Ishikawa (cell line): ENCODE data around the gene TMEM164.

ENCODE experiments used
- CEBPB ChIP-seq: IDR thresholded peaks from 2 replicates; pipeline ENCODE4 v1.6.1; 2012
- CREB1 ChIP-seq: IDR thresholded peaks from 2 replicates; pipeline ENCODE4 v1.6.1; 2012; ENCODE audit warnings: low read depth
- EGR1 ChIP-seq: IDR thresholded peaks from 2 replicates; pipeline ENCODE4 v1.6.1; 2012
- EP300 ChIP-seq: IDR thresholded peaks from 2 replicates; pipeline ENCODE4 v1.6.1; 2012; ENCODE audit warnings: borderline replicate concordance
- FOXM1 ChIP-seq: IDR thresholded peaks from 2 replicates; pipeline ENCODE4 v1.6.1; 2012; ENCODE audit warnings: low read depth, borderline replicate concordance
- NFIC ChIP-seq: IDR thresholded peaks from 2 replicates; pipeline ENCODE4 v1.6.1; 2012
- RAD21 ChIP-seq: IDR thresholded peaks from 2 replicates; pipeline ENCODE4 v1.6.1; 2012; ENCODE audit warnings: low read depth
- TAF1 ChIP-seq: IDR thresholded peaks from 2 replicates; pipeline ENCODE4 v1.6.1; 2012; ENCODE audit warnings: low read depth, mild to moderate bottlenecking
- TCF12 ChIP-seq: IDR thresholded peaks from 2 replicates; pipeline ENCODE4 v1.6.1; 2012; ENCODE audit warnings: low read depth
- TEAD4 ChIP-seq: IDR thresholded peaks from 2 replicates; pipeline ENCODE4 v1.6.1; 2012
- YY1 ChIP-seq: IDR thresholded peaks from 2 replicates; pipeline ENCODE4 v1.6.1; 2012; ENCODE audit warnings: low read depth
- ZBTB7A ChIP-seq: IDR thresholded peaks from 2 replicates; pipeline ENCODE4 v1.6.1; 2012; ENCODE audit warnings: low read depth
- TF ChIP-seq, protein P1 (sequence below): IDR thresholded peaks from 2 replicates; pipeline ENCODE4 v1.6.1; 2012; ENCODE audit warnings: low read depth, mild to moderate bottlenecking
- TF ChIP-seq, protein P2 (sequence below): IDR thresholded peaks from 2 replicates; pipeline ENCODE4 v1.6.1; 2012
- TF ChIP-seq, protein P3 (sequence below): IDR thresholded peaks from 2 replicates; pipeline ENCODE4 v1.6.1; 2012

The TMEM164 gene

DNA sequence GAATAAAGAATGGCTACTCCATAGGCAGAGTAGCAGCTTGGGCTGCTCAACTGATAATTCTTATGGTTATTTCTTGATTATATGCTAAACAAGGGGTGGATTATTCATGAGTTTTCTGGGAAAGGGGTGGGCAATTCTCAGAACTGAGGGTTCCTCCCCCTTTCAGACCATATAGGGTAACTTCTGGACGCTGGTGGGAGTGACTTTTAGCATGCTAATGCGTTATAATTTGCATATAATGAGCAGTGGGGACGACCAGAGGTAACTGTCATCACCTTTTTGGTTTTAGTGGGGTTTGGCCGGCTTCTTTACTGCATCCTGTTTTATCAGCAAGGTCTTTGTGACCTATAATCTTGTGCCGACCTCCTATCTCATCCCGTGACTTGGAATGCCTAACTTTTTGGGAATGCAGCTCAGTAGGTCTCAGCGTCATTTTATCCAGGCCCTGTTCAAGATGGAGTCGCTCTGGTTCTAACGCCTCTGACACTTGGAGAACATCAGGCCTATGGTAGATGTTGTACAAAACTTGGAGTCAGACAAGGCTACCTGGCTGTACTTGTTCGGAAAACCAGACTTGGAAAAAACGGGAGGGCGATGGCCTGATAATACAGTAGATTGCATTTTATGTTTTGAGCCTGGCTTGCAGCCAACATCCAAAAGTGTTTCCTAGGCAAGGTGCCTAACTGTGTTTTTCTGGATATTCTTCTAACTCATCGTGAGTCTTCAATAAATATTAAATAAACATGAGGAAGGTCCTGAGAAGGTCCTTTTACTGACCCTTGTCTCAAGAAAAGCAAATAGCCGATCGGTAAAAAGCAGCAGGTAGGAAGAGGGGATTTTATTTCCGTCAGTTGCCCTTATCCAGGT lies 1.8 kb upstream of the TMEM164 start:
- TF ChIP-seq RAD21 (no peak), EP300 (no peak)

DNA sequence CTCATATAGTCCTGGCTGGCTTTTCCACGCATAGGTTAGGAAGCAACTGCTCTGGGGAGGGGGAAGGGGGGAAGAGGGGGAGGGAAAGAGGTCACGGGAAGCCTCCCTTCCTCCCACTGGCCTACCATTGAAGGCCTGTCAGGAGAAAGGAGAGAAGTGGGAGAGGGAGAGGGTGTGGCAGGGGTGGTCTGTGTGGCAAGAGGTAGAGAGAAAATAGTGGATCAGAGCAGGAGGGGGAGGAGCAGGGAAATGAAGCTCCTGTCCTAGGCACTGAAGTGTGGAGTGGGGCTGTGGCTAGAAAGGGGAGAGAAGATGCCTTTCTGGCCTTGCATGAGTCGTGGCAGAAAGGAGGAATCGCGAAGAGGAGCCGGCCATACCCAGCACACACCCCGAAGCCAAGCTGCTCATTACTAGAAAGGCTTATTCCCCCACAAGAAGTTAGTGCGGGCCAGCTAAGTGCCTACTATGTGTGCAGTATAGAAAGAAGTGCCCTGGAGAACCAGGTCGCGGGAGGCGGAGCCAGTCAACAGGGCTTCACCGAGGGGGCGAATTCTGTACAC lies 1.1 kb upstream of the TMEM164 start:
- no peak for TF ChIP-seq CEBPB
- TF ChIP-seq, protein P1, sequence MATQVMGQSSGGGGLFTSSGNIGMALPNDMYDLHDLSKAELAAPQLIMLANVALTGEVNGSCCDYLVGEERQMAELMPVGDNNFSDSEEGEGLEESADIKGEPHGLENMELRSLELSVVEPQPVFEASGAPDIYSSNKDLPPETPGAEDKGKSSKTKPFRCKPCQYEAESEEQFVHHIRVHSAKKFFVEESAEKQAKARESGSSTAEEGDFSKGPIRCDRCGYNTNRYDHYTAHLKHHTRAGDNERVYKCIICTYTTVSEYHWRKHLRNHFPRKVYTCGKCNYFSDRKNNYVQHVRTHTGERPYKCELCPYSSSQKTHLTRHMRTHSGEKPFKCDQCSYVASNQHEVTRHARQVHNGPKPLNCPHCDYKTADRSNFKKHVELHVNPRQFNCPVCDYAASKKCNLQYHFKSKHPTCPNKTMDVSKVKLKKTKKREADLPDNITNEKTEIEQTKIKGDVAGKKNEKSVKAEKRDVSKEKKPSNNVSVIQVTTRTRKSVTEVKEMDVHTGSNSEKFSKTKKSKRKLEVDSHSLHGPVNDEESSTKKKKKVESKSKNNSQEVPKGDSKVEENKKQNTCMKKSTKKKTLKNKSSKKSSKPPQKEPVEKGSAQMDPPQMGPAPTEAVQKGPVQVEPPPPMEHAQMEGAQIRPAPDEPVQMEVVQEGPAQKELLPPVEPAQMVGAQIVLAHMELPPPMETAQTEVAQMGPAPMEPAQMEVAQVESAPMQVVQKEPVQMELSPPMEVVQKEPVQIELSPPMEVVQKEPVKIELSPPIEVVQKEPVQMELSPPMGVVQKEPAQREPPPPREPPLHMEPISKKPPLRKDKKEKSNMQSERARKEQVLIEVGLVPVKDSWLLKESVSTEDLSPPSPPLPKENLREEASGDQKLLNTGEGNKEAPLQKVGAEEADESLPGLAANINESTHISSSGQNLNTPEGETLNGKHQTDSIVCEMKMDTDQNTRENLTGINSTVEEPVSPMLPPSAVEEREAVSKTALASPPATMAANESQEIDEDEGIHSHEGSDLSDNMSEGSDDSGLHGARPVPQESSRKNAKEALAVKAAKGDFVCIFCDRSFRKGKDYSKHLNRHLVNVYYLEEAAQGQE: no peak
- no peak for TF ChIP-seq NFIC
- no peak for TF ChIP-seq TCF12
- no peak for TF ChIP-seq CREB1
- TF ChIP-seq EGR1: no peak

DNA sequence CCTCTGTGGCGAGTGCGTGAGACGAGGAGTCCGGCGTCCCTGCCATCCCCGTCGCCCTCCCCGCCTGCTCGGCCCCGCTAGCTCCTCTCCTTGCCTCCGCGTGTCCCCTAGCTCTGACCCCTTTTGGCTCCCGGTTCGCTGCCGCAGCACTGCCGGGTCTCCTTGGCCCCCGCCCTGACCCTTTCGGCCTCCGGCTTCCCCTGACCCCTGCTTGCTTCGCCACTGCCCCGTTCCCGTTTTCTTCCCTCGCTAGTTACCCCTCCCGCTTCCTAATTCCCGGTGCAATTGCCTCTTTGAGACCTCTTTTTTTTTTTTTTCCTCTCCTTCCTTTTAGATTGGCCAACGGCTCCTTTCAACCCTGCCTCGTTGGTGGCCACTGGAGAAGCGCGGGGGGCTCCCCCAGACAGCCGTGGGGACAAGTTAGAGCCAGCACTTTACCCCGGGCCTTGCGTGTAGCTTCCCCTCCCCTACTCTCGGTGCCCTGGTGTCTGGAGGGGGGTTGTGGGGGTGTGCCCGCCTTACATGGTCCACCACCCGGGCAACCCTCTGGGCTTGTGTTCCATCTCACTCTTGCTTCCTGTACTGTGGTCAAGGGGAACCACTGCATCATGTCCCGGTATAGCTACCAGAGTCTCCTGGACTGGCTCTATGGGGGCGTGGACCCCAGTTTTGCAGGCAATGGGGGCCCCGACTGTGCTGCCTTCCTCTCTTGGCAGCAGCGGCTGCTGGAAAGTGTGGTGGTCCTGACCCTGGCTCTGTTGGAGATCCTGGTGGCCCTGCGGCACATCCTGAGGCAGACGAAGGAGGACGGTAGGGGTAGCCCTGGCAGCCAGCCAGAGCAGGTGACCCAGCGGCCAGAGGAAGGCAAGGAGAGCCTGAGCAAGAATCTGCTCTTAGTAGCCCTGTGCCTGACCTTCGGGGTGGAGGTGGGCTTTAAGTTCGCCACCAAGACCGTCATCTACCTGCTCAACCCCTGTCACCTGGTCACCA lies 548 bp downstream of the TMEM164 start:
- TF ChIP-seq, protein P2, sequence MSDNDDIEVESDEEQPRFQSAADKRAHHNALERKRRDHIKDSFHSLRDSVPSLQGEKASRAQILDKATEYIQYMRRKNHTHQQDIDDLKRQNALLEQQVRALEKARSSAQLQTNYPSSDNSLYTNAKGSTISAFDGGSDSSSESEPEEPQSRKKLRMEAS: no peak
- TF ChIP-seq EGR1 (no peak), CEBPB (no peak), CREB1 (no peak), TAF1 (no peak), RAD21 (no peak), EP300 (no peak), FOXM1 (no peak)

DNA sequence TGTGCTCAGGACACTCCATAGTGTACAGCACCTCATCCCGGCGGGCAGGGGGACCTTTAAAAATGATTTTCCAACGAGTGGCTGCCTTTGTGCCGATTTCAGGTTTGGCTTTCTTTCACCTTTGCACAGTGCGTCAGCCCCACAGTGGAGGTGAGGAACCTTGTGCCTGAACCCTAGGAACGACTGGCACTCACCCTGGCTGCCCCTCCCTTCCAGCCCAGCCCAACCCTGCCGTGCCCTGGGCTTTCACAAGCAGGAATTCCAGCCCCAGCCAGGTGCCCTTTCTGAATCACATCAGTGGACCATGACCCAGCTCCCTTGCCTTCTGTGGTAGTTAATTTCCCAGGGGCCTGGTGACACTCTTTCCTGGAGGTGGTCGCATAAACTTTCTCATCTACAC lies 1.3 kb downstream of the TMEM164 start:
- no peak for TF ChIP-seq ZBTB7A
- no peak for TF ChIP-seq FOXM1
- TF ChIP-seq, protein P1: no peak
- no peak for TF ChIP-seq TEAD4
- TF ChIP-seq, protein P2: no peak
- no peak for TF ChIP-seq CREB1

DNA sequence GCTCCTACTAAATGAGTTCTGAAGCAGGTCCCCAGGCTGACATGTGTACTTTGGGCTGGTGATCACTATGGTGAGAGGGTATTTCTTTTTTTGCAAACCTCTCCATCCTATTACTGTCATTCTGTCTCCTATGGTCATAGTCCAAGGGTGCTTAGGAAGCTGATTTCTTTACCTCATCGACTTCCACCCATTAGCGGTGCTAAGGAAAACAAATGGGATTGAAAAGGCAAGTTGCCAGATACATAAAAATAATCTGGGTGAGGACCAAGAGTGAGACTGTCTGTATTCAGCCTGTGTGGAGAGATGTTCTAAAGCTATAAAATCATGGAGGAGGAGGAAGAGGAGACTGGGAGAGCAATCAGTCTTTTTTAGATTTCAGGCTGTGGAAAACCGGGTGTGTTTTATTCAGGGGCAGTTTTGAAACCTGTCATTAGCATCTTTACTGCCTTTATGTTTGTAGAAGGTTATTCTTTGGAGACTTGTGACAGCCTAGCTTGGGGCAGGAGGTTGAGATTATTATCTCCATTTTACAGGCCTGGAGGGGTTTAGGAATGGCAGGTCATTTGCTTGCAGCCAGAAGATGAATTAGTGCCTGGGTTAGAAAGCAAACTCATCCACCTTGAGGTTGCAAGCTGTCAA lies 1.9 kb downstream of the TMEM164 start:
- TF ChIP-seq TAF1 (no peak), TEAD4 (no peak), EGR1 (no peak), NFIC (no peak), CREB1 (no peak), FOXM1 (no peak), YY1 (no peak), RAD21 (no peak), TCF12 (no peak), CEBPB (no peak), ZBTB7A (no peak), EP300 (no peak)
- TF ChIP-seq, protein P2: no peak
- TF ChIP-seq, protein P1: no peak
- TF ChIP-seq, protein P3, sequence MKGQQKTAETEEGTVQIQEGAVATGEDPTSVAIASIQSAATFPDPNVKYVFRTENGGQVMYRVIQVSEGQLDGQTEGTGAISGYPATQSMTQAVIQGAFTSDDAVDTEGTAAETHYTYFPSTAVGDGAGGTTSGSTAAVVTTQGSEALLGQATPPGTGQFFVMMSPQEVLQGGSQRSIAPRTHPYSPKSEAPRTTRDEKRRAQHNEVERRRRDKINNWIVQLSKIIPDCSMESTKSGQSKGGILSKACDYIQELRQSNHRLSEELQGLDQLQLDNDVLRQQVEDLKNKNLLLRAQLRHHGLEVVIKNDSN: no peak
